OCI-LY3 (cell line): ENCODE data around the gene SLC25A25.

Experiments used
- H2AFZ ChIP-seq: fragments of 200-600, 300-600 bp; shearing (Covaris generic); 2 replicates; pipeline ENCODE4 v1.6.0; 2014; ENCODE audit warnings: antibody characterized with exemption, low read depth, low read length
- H3K27ac ChIP-seq: fragments of 200-600, 300-600 bp; sonication (generic); 2 replicates; pipeline ENCODE4 v1.5.1; 2014; ENCODE audit warnings: mild to moderate bottlenecking, low read length, moderate library complexity, mixed read lengths
- H3K27me3 ChIP-seq: fragments of 200-600, 300-600 bp; sonication (generic); 2 replicates; pipeline ENCODE4 v1.6.1; 2014; ENCODE audit warnings: low read depth, low read length, mixed read lengths
- H3K36me3 ChIP-seq: fragments of 200-600, 300-600 bp; sonication (generic); replicated peaks from 2 replicates; pipeline ENCODE3; 2014; ENCODE audit warnings: low read depth, low read length, mixed read lengths
- H3K4me1 ChIP-seq: fragments of 300-600, 200-600 bp; sonication (generic); 2 replicates; pipeline ENCODE4 v1.6.1; 2014; ENCODE audit warnings: low read length, mixed read lengths
- H3K4me2 ChIP-seq: fragments of 200-600, 300-600 bp; sonication (generic); 2 replicates; pipeline ENCODE4 v1.6.1; 2014; ENCODE audit warnings: low read length, mixed read lengths
- H3K4me3 ChIP-seq: fragments of 300-600, 200-600 bp; sonication (generic); 2 replicates; pipeline ENCODE4 v1.5.1; 2014; ENCODE audit warnings: antibody characterized with exemption, mild to moderate bottlenecking, low read length, moderate library complexity
- H3K79me2 ChIP-seq: fragments of 300-600, 200-600 bp; shearing (Covaris generic); 2 replicates; pipeline ENCODE4 v1.6.1; 2014; ENCODE audit warnings: mild to moderate bottlenecking, low read length, mixed read lengths
- H3K9ac ChIP-seq: fragments of 300-600, 200-600 bp; shearing (Covaris generic); 2 replicates; pipeline ENCODE4 v1.6.0; 2014; ENCODE audit warnings: mild to moderate bottlenecking, low read length, moderate library complexity
- H3K9me3 ChIP-seq: fragments of 200-600, 300-600 bp; shearing (Covaris generic); 2 replicates; pipeline ENCODE4 v1.6.1; 2014; ENCODE audit warnings: low read length, mixed read lengths; ENCODE audit not compliant: insufficient read depth
- H4K20me1 ChIP-seq: fragments of 200-600, 300-600 bp; sonication (generic); 2 replicates; pipeline ENCODE4 v1.6.1; 2016; ENCODE audit warnings: low read length, mixed read lengths; ENCODE audit not compliant: insufficient read depth
- EZH2phosphoT487 ChIP-seq: fragments of 200-600 bp; shearing (Covaris generic); IDR thresholded peaks from 2 replicates; pipeline ENCODE4 v1.6.1; 2018; ENCODE audit warnings: antibody characterized with exemption, mixed run types, low read depth
- TF ChIP-seq, protein P1 (sequence below): fragments of 200-600, 300-600 bp; sonication (generic); IDR thresholded peaks from 2 replicates; pipeline ENCODE4 v1.5.1; 2014; ENCODE audit warnings: antibody characterized with exemption, low read length, low read depth

Gene SLC25A25

DNA sequence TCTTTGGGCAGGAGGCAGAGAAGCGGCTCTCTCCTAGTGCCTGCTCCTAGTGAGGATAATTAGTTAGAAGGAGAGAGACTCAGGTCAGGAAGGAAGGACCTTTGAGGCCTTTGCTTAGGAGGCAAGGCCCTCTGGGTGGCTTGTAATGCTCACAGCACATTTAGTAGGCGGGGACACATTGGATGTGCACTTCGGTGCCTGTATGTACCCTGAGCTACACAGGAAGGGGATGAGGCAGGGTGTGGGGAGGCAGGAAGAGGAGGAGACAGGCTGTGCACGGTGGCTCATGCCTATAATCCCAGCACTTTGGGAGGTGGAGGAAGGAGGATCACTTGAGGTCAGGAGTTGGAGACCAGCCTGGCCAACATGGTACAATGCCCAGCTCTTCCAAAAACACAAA is 74.0 kb downstream of the SLC25A25 start:
- H3K79me2 ChIP-seq, result no peaks in the 10 kb centered on the region
- no peak overlapping the region for H3K4me2 ChIP-seq
- no peaks in the 10 kb centered on the region for H3K9me3 ChIP-seq
- no peaks in the 10 kb centered on the region for H3K4me1 ChIP-seq
- H3K4me3 ChIP-seq, result no peak overlapping the region
- H2AFZ ChIP-seq, result no peak overlapping the region
- TF ChIP-seq, protein P1, sequence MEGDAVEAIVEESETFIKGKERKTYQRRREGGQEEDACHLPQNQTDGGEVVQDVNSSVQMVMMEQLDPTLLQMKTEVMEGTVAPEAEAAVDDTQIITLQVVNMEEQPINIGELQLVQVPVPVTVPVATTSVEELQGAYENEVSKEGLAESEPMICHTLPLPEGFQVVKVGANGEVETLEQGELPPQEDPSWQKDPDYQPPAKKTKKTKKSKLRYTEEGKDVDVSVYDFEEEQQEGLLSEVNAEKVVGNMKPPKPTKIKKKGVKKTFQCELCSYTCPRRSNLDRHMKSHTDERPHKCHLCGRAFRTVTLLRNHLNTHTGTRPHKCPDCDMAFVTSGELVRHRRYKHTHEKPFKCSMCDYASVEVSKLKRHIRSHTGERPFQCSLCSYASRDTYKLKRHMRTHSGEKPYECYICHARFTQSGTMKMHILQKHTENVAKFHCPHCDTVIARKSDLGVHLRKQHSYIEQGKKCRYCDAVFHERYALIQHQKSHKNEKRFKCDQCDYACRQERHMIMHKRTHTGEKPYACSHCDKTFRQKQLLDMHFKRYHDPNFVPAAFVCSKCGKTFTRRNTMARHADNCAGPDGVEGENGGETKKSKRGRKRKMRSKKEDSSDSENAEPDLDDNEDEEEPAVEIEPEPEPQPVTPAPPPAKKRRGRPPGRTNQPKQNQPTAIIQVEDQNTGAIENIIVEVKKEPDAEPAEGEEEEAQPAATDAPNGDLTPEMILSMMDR, result no peak
- no peak for TF ChIP-seq EZH2phosphoT487
- no peaks in the 10 kb centered on the region for H4K20me1 ChIP-seq
- H3K27me3 ChIP-seq, result no peaks in the 10 kb centered on the region
- H3K9ac ChIP-seq, result no peak overlapping the region
- H3K36me3 ChIP-seq, result no peaks in the 10 kb centered on the region
- H3K27ac ChIP-seq, result no peak overlapping the region

DNA sequence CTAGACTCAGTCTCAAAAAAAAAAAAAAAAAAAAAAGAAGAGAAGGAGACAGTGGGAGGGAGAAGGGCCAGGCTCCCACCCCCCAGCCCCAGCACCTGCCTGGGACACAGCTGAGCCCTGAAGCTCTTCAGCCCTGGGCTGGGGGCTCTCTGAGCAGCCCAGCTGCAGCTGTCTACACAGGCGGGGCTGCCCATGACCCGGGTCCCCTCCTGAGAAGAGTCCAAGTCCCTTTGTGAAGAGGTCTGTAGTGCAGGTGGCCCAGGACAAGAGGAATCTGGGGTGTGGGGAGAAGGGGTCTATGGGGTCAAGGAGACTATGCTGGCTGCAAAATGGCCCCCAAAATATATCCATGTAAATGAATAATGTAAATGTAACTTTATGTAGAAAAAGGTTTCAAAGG is 74.6 kb downstream of the SLC25A25 start:
- no peaks in the 10 kb centered on the region for H3K9me3 ChIP-seq
- no peak overlapping the region for H3K9ac ChIP-seq
- H3K79me2 ChIP-seq, result no peaks in the 10 kb centered on the region
- no peak for TF ChIP-seq EZH2phosphoT487
- H2AFZ ChIP-seq, result no peak overlapping the region
- H3K27me3 ChIP-seq, result no peaks in the 10 kb centered on the region
- H3K27ac ChIP-seq, result no peak overlapping the region
- no peaks in the 10 kb centered on the region for H3K4me1 ChIP-seq
- no peaks in the 10 kb centered on the region for H4K20me1 ChIP-seq
- H3K4me2 ChIP-seq, result no peak overlapping the region
- no peaks in the 10 kb centered on the region for H3K36me3 ChIP-seq
- H3K4me3 ChIP-seq, result no peak overlapping the region

DNA sequence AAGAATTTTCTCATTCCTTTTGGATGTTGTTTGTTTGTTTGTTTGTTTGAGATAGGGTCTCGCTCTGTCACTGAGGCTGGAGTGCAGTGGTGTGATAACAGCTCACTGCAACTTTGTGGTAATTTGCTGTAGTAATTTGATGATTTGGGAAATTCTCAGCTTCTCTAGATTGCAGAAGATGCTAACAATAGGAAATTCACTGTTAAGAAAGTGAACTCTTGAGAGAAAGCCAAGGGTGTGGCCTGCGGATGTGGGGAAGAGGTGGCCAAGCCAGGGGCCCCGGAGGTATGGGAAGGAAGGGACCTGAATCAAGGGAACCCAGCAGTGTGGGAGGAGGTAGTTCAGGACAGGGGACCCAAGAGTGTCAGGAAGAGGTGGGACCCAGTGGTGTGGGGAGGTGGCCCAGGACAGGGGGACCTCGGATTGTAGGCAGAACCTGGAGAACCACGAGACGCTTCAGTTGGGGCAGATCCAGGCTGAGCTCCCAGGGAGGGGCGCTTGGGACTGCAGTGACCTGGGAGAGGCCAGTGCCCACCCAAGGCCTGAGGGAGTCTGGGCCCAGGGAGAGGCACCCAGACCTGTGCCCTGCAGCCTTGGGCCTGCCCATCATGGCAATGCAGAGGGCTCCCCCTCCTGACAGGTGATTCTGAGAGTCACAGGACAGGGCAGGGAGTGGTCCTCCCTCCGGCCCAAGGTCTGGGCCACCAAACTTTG is 75.7 kb downstream of the SLC25A25 start:
- H3K27me3 ChIP-seq, result no peaks in the 10 kb centered on the region
- no peaks in the 10 kb centered on the region for H3K4me1 ChIP-seq
- H4K20me1 ChIP-seq, result no peaks in the 10 kb centered on the region
- no peak overlapping the region for H3K4me3 ChIP-seq
- H3K9ac ChIP-seq, result no peak overlapping the region
- H3K4me2 ChIP-seq, result no peak overlapping the region
- no peaks in the 10 kb centered on the region for H3K79me2 ChIP-seq
- H3K27ac ChIP-seq, result no peak overlapping the region
- H3K9me3 ChIP-seq, result no peaks in the 10 kb centered on the region
- H2AFZ ChIP-seq, result no peak overlapping the region
- TF ChIP-seq EZH2phosphoT487, result no peak
- TF ChIP-seq, protein P1, result no peak; the same call in 1 of the 2 replicates
- no peaks in the 10 kb centered on the region for H3K36me3 ChIP-seq

DNA sequence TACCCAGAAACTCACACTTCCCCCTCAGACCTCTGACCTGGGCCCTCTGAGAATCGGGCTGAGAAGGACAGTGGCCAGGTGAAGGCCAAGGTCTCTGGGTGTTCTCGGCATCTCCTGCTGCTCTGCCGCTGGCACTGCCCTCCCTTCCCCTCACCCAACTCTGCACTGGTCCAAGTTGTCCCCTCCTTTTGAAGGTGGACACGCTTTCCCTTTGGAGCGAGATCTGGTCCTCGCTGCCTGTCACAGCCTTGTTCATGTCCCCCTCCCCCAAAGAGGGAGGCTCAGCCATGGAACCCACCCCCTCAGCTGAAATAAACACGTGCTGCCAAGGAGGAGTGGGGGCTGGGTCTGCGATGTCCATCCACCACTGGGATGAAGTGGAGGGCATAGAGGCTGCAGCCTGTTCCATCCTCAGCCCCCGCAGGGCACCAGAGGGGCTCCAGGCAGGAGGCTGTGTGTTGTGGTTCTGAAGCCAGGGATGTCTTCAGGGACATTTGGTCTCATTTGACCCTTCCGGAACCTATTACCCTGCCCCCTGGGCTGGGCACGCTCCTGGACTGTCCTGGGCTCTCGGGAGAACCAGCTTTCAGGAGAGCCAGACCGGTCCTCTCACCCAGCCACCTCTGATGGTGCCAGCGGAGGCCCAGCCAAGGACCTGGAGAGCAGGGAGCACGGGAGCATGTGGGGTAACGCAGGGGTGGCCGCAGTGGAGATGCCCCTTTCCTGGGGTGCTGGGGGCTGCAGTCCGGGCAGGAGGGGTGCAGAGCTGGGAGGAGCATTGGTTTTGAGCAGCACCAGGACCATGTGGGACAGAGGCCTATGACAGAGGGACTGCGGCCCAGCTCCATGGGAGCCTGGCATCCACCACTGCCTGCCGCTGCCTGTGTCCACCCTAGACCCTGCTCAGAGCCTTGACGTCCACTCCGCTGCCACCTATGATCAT is 76.5 kb downstream of the SLC25A25 start:
- Histone ChIP-seq H3K4me2 (no peak overlapping the region), H3K4me1 (peaks cover 5% of the 10 kb centered on the region; the same call in 1 of the 2 replicates), H3K9ac (no peak overlapping the region), H4K20me1 (no peaks in the 10 kb centered on the region), H3K36me3 (no peaks in the 10 kb centered on the region), H3K27ac (no peak overlapping the region), H2AFZ (no peak overlapping the region), H3K9me3 (no peaks in the 10 kb centered on the region), H3K27me3 (no peaks in the 10 kb centered on the region), H3K4me3 (no peak overlapping the region), H3K79me2 (no peaks in the 10 kb centered on the region)
- no peak for TF ChIP-seq EZH2phosphoT487
- TF ChIP-seq, protein P1, result no peak
